Esophagus mucosa (tissue), 1 donor: ENCODE results near the gene METTL3. TPM values are rescaled to one million over a fixed set of nuclear protein-coding genes. Genes with fewer than 3 reads are reported as not detected.
A peak's percentile ranks its signal among the peaks of the same experiment; 100 is the strongest.

Source experiments
- ATAC-seq: fragments of 200-7000 bp; cut with Tn5 transposase; one replicate; pipeline ENCODE4 v1.9.1; 2020
- total RNA-seq: library from RNA; stranded (reverse); gene quantifications from one replicate; pipeline ENCODE4 v1.2.4, GENCODE V29; 2023
- donor health status: DM: yes; HTN: yes; CAD: no.

The METTL3 gene
- total RNA-seq, 1 donor from 2014 or later: 20.9 TPM

DNA sequence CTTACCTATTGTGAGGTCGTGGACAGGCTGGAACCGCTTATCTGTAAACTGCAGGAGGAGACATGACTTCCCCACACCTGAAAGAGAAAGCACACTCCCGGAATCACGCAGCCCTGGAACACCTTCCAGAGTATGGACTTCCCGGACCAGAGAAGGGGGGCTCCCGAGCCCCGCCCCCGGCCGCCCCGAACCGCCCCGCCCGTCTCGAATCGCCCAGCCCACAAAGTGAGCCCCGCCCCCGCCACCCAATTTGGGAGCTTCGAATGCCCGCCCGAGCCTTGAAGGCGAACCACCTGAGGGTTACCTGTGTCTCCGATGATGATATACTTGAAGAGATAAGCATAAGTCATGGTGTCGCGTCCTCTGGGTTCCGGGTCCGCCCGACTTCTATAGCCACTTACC, 34.6 kb downstream of the METTL3 start:
- ATAC-seq: peak; percentile 83

DNA sequence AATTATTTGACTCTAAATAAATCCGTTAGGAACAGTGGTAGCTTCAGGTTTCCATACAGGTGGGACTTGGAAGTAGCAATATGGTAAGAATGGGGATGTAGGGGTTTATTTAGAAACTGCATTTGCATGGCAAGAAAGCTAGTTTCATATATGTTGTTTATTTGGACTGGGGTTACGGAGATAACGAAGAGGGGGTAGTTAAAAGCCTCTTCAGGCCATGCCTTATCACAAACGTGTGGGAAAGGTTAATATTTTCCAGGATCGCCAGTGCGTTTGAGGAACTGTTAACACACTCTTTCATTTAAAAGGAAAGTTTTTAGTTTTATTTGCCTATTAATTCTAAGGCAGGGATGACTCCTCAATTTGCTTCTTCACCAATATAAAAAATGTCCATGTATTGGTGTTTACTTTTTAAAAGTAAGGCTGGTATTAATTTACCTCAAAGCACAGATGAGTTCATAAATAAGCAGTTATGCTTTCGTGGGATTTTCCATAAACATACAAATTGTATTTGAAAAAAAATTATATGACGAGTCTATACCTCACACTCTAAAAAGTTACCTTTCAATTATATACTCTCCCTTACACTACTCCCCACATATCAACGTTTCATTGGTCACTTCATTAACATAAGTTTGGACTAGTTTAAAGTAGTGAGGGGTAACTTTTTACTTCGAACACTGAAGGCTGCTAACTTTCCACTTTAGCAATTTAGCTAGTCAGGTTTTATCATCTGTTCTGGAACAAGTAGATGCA, 35.2 kb downstream of the METTL3 start:
- peak; percentile 21 for ATAC-seq

- no peak for ATAC-seq
Observed at GRCh38 chr14:21467616-21468015, 43.5 kb downstream of the METTL3 start.

- ATAC-seq: peak; percentile 100
Observed at GRCh38 chr14:21455912-21456667, 55.0 kb downstream of the METTL3 start, which contains the start of gene CHD8. TSS of gene CHD8 (minus strand) at chr14:21456123. CDS start at chr14:21431643, 24,480 bp downstream.

DNA sequence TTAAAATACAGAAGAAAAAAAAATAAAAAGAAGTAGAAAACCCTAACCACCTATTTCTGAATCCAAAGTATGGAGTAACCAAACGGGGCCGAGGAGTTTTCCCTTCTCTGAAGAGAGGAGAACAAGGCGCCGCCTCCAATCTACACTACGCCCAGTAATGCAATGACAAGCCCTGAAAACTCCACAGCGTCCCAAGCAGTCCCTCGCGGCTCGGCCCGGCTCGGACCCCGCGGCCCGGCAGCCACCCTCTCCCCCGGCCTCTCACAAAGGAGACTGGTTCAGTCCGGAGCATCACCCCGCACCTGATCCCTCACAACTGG, 55.6 kb downstream of the METTL3 start:
- peak; percentile 47 for ATAC-seq

GRCh38 chr14:21454843-21455544, 56.1 kb downstream of the METTL3 start:
- no peak for ATAC-seq

DNA sequence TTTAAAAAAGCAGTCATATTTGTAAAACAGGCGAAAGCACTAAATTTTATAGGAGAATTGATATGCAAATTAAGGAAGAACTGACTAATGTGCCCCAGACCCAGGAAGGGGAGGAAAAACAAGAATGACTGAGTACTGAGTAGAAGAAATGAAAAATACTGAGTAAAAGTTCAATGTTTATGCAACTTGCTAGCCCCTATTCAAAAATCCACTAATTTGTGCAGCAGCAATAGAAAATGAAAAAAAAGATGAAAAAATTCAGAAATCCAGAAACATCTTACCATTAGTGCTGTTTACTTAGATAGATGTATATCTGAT, 61.3 kb downstream of the METTL3 start:
- ATAC-seq: no peak

Other genes starting within 250 kb of the METTL3 start
- gene HNRNPC, start 241.9 kb downstream of the METTL3 start, total RNA-seq: 415 TPM
- gene RPGRIP1, start 231.3 kb downstream of the METTL3 start, total RNA-seq: not detected
- gene SUPT16H, start 127.3 kb downstream of the METTL3 start, total RNA-seq: 40.3 TPM
- gene CHD8, start 55.2 kb downstream of the METTL3 start, total RNA-seq: 46.3 TPM
- gene RAB2B, start 34.4 kb downstream of the METTL3 start, total RNA-seq: 11.4 TPM
- gene TOX4, start 34.1 kb downstream of the METTL3 start, total RNA-seq: 70.6 TPM
- gene SALL2, start 15.0 kb upstream of the METTL3 start, total RNA-seq: 1.4 TPM
- not detected for gene OR10G3, start 68.7 kb upstream of the METTL3 start, total RNA-seq
- not detected for gene OR10G2, start 123.6 kb upstream of the METTL3 start, total RNA-seq
- not detected for gene OR4E2, start 142.5 kb upstream of the METTL3 start, total RNA-seq
- not detected for gene OR4E1, start 162.5 kb upstream of the METTL3 start, total RNA-seq